Measurements from ENCODE around the gene CIC.

DNA sequence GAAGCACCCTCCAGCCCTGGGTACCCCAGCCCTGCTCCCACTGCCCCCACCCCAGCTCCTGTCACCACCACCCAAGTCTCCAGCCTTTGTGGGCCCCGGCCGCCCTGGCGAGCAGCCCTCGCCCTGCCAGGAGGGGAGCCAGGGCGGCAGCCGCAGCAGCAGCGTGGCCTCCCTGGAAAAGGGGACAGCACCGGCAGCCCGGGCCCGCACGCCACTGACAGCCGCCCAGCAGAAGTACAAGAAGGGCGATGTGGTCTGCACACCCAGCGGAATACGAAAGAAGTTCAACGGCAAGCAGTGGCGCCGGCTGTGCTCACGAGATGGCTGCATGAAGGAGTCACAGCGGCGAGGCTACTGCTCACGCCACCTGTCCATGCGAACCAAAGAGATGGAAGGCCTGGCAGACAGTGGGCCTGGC lies 3.9 kb downstream of the CIC start:
- TF ChIP-seq, protein P1, sequence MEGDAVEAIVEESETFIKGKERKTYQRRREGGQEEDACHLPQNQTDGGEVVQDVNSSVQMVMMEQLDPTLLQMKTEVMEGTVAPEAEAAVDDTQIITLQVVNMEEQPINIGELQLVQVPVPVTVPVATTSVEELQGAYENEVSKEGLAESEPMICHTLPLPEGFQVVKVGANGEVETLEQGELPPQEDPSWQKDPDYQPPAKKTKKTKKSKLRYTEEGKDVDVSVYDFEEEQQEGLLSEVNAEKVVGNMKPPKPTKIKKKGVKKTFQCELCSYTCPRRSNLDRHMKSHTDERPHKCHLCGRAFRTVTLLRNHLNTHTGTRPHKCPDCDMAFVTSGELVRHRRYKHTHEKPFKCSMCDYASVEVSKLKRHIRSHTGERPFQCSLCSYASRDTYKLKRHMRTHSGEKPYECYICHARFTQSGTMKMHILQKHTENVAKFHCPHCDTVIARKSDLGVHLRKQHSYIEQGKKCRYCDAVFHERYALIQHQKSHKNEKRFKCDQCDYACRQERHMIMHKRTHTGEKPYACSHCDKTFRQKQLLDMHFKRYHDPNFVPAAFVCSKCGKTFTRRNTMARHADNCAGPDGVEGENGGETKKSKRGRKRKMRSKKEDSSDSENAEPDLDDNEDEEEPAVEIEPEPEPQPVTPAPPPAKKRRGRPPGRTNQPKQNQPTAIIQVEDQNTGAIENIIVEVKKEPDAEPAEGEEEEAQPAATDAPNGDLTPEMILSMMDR (IDR thresholded peaks at IDR 0.05): no peak
- no peak for TF ChIP-seq POLR2A (IDR thresholded peaks at IDR 0.05)
